HT1080 (cell line): ENCODE measurements around the gene NPVF. TPM values are rescaled to one million over a fixed set of nuclear protein-coding genes. Genes with fewer than 3 reads are reported as not detected.

Experiments
- DNase-seq: peaks from one replicate; pipeline ENCODE4 v3.0.0-alpha.2; 2015; ENCODE audit warnings: low read depth
- polyA plus RNA-seq, 2 experiments: library from polyadenylated mRNA; depleted of rRNA; stranded (reverse); fragments of >200 nt; gene quantifications; 2 replicates each; pipeline ENCODE4 v1.2.3, GENCODE V29; 2015
- total RNA-seq: library from RNA; depleted of rRNA; stranded (reverse); fragments of >200 nt; shearing (Covaris generic); gene quantifications from 2 replicates; pipeline ENCODE4 v1.2.3, GENCODE V29; 2014; rRNA removed

Gene NPVF, protein sequence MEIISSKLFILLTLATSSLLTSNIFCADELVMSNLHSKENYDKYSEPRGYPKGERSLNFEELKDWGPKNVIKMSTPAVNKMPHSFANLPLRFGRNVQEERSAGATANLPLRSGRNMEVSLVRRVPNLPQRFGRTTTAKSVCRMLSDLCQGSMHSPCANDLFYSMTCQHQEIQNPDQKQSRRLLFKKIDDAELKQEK
- total RNA-seq, result not detected in 2 replicates
- polyA plus RNA-seq (2015; cell fraction: cytosol; rRNA removed), result not detected in 2 replicates
- polyA plus RNA-seq (2015; cell fraction: nucleus; rRNA removed), result not detected in 2 replicates

DNA sequence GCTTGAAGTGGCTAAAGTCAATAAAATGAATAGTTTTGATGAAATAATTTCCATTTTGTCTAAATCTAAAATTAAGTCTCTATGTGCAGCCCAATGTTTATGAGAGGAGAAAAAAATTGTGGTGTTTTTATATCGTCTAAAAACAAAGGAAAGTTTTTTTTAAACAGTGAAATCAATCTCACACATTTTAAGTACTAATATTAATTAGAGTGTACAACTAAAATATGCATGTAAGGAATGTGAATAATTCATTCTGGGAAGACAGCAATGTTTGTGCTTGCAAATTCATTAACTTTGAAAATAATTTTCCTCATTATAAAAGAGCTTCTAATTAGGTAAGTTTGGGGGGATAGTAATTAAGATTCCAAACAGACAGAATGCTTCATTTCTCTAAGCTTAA lies at the start of gene NPVF:
TSS of gene NPVF (minus strand) at position 101 of the 400 bp plus-strand sequence. CDS start at position 54, 47 bp downstream.
- no peak for DNase-seq

DNA sequence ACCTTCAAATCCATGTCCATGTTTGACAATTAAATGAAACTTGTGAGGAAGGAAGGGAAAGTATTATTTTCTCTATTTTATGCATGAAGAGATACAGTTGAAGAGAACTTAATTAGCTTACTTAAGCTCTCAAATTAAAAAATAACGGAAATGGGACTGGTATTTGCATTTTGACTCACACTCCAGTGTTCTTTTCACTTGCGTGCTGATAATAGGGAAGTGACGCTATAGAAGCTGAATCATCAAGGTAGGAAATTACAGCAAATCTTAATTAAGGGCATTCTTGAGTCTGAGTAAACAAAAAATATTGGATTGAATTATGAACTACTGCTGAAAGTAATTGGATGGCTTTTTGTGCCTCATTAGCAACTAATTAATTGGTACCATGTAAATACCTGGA lies 44.0 kb upstream of the NPVF start:
- DNase-seq, result no peak

DNA sequence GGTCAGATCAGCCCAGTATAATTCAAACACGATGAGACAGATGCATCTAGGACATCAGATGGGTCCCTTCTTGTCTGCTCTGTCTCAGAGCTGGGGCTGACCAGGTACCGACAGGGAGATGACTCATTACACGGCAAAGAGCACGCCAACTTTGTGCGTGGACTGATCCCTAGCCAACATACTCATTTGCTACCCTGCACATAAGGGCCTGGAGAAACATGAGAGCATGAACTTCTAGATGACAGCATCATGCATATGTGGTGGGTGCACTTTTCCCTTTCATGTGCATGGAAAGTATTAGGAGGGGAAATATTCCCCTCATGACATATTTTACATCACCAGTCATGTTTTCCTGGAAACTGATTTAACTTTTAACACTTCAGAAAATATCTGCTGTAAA lies 35.1 kb upstream of the NPVF start:
- DNase-seq, result peak; percentile 4

DNA sequence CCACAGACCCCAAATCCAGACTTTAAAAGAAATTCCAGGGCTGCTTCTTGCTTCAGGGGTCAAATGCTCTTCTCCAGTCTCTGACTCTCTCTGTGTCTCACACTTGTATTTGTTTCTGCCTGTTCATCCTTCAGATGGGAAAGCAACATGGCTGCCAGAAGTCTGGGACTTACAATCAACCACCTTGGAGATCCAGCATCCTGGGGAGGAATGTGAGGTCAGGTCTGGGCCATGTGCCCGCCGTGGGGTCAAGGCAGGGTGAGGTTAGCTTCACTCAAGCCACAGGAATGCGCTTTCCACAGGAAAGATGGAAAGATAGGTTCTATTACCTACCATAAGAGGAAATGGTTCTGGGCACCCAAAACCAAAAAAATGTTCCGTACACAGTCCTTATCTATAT lies 34.3 kb upstream of the NPVF start:
- peak; percentile 52 for DNase-seq

DNA sequence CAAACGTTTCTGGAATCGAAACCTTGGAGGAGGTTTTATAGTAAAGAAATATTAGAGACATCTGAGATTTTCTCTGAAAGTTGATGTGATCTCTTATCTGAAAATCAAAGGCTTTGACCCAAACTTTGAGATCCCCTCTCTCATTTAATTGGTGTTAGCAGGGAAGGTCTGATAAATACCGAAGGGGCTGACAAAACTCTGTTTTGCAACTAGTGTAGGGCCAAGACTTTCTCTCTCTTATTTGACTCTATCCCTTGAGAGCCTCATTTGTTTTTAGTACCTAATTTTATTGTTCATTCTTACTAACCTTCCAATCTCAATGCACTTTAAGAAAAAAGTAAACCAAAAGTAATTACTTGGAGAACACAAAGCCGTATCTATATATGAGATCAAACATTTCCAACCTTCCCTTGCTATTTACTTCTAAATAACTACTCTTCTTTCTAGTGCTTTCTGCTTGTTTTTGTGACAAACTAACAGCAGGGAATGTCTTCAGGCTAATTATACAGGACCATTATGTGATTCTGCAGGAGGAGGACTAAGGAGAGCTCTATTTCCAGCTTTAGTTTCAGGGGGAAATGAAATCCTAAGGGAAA lies 33.4 kb upstream of the NPVF start:
- no peak for DNase-seq

DNA sequence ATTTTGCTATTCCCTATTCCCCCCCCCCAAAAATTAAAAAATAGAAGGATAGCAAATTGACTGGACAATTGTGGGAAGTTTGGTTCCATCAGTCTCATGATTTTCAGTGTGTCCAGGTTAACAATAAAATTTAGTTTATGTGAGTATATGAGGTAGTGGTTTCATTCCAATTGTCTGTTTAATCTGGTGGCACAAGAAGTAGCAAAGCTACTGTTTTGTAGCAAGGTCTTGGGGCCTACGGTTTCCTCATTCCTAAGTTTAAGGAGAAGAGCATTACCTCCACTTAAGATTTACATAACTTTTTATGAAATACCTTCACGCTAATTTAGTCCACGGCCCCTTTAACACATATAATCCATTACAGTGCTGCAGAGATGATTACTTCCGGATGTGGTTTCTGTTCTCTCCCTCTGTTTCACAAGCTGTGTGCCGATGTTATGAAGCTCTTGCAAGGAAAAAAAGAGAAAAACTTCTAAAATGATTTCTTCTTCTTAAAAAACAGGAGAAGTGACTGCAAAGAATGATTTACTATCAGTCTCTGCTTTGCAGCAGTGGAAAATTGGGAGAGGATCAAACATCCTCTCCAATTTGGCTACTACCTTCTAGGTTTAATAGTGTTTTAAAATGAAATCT lies 32.7 kb upstream of the NPVF start:
- DNase-seq, result peak; percentile 21

DNA sequence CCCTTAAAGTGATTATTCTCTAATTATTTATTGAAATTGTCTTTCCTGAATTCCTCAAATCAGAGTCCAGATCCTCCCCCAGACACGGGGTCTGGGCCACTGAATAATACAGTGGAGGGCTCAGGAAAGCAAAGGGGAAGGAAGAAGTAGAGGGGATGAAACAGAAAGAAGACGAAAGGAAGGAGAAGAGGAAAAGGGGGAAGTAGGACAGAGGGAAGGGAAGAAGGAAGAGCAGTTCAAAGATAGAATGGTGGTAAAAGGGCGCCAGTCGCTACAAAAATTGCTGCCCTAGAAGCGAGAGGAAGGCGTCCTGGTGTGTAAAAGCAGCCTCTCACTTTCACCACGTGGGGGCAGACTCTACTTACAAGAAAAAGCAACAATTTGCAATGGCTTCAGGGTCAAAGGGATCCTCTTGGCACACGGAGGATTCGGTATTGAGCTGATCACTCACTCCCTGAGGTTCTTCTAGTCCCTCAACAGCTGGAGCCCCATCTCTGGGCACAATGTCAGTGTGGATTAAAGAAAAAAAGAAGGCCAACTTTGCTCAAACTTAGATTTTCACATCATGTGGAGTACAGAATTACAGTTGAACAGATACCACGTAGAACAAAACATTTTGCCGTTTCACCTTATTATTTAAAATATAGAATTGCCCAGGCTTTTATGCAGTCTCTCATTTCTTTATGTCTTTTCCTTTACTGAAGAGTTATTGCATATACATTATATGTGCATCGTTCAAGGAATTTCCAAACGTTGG lies 31.4 kb upstream of the NPVF start:
- DNase-seq, result peak; percentile 63

DNA sequence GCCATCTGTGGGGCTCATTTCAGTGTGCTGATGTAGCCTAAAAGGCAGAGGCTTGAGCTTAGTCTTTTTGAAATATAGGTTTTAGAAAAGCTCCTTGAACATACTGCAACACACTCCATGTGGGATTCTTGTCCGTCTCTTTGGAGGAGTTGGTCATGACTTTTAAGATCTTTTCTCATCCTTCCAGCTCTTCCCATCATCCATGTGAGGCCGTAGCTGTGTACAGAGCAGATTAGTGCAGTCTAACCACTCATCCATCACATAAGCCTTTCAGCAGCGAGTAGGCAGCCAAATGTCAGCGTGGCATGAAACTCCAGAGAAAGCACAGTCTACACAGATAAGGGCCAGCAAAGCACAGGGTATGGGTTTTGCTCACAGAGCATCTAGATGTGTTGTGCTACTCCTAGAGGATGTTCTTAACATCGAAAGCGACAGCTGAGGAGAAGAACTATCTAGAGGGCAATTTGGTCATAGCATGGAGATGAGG lies 28.1 kb upstream of the NPVF start:
- DNase-seq, result no peak

DNA sequence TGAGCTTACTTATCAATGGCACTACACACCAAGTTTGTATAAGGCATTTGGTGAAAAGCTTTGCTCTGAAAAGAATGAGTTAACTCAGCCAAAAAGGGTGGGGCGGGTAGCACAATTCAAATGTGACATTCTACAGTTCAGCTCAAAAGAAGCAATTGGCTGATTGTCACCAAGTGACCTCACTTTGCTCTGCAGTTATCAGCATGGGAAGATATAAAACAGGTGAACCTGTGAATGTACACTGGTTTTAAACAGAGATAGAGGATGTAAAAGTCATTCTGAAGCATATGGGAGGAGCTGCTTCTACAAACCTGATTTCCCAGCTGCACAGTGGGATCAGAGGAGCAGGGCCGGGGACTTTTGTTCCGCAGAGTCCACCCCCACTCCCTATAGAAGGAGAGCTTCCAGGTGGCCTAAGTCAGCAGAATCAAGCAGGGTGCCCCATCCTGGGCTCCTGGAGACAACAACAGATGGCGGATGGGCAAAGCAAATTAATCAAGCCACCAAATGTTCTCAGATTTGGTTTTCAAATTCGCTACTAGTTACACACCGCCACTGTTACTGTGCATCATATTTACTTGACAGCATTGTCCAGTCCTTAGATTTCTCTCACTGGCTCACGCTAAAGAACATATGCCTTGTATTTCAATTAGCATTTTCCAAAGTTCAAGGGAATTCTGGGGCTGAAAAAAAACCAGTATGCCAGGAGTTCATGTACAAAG lies 27.5 kb upstream of the NPVF start:
- no peak for DNase-seq

DNA sequence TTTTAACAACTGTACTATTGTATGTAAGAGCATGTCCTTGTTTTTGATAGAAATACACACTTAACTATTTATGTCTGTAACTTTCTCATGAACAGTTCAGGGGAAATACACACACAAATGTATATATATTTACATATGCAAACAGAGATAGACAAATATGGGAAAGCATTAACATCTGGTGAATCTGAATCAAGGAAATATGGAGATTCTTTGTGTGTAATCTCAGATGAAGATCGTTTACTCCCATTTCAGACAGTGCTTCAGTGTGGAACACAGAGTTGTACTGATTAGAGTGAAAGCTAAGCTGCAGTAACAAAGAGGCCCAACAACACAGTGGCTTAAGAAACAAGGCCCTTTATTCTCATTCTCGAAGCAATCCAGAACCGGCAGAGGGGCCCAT lies 26.3 kb upstream of the NPVF start:
- DNase-seq, result no peak

DNA sequence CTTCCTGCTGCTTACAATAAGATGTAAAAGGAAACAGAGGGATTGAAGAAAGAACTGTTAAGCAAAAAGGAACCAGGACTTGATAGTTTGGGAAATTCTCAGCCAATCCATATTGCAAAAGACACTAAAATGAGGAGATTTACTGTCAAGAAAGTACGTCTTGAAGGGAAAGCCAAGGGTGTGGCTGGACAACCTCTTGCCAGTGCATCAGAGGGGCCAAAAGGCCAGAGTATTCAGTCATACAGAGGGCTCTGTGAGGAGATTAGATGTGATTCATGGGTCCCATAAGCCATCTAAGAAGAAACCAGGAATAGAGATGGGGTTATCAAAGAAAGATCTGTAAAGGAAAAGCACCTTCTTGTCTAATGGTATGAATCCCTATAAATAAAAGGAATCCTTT lies 25.4 kb upstream of the NPVF start:
- no peak for DNase-seq

DNA sequence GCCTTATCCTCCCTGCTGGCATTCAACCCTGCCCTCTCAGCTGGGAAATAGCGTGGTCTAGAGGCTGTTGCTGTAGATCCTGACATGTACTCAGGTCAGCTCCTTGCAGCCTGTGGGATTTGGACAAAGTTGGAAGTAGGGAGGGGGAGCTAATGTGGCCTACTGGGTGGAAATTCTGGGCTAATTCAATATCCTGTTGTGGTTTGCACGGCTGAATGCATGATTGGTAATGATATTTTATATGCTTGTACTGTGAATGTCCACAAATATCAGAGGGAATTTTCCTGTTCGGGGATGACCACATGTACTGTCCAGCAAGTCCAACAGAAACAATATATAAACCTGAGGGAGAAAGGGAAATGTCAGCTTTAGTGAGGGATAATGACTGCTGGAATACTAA lies 22.1 kb upstream of the NPVF start:
- no peak for DNase-seq

DNA sequence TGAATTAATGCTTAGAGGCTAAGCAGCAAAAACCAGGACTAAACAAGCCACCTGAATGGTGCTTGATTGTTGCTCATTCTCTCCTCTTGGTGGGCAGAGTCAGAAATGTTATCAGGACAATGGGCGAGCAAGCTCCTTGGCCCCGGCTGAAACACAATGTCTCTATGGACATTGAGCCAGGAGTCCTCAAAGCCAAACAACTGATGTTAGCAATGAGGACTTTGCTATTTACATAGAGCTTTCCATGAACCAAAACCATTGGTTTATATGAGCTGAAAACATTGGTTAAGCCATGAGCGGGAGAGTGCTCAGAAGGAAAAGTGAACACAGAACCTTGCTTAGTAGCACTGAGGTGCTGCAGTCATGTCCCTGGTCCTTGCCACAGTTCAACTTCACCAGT lies 21.5 kb upstream of the NPVF start:
- no peak for DNase-seq

DNA sequence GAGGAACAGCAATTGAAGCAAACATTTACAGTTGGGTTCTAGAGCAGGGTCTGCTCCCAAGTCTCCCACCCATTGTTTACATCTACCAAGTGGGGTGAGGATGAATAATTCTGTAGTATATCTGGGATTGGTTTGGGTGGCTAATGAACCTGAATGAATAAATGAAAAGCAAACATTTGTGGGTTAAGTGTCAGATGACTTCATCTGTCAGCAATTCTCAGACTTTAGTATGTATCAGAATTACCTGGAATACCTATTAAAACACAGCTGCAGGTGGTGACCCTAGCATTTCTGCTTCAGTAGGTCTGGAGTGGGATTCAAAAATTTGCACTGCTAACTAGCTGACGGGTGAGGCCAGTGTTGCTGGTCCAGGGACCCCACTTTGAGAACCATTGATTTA lies 18.0 kb upstream of the NPVF start:
- DNase-seq, result no peak

DNA sequence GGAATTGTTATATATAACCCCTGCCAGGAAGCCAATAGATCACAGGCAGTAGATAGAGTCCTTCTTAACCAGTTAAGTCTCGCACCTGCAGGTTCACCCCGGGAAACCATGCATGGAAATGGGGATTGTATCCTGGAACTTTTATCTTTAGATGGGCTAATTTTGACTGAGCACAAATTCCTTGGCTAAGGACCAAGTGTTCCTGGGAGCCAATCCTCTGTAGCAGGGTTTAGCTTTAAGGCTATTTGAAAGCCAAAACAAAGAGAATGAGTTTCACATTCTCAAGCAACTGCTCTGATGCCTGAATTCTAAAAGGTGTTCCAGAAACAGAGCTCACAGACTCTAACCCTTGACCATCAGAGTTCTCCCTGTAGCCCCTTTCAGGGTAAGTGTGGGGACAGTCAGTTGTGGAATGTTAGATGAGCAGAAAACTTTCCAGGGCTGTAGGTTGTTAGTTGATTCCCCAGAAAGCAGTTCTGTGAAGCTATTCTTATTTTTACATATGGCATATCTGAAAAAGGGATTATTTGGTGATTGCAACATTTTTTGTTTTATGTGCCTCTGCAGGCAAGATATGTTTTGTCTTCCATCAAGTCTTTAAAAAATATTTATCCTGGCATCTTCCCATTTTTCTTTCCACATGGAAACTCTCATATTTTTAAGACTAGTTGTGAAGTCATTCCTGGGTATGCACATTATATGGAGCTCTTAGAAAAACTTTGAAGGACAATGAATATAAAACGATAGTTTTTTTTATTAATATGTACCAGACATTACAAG lies 16.2 kb upstream of the NPVF start:
- DNase-seq, result no peak

DNA sequence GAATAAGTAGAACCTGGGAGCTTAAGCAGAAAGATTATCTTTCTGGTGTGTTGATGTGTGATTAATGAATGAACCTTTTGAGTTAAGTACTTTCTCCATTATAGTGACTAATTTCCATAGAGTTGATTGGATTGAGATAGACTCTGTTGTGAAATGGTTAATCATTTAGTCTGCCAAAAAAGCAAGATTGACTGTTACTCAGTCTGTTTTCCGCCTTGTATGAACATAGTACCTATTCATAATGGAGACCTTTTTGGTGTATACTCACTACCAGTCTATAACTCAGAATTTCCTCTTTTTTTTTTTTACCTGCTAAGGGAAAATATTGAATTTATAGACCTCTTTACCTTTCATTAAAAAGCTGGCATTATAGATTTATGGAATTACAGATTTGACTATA lies 14.4 kb upstream of the NPVF start:
- DNase-seq, result no peak

DNA sequence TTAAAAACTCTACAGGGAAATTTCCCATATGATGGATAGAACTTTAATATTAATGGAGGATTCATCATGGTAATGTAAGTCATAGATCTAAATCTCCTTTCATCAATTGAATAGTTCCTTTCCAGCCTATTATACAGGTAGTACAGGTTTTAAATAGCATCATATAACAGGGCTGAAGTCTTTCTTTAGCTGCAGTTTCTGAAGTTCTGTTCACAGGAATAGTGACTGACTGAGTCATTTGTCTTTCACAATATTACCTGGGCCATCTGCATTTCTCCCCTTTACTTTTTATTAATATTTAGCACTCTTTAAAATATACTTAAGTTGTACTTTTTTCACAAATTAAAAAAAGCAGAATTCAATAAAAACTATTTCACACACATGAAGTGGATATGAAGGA lies 12.6 kb upstream of the NPVF start:
- DNase-seq, result no peak

DNA sequence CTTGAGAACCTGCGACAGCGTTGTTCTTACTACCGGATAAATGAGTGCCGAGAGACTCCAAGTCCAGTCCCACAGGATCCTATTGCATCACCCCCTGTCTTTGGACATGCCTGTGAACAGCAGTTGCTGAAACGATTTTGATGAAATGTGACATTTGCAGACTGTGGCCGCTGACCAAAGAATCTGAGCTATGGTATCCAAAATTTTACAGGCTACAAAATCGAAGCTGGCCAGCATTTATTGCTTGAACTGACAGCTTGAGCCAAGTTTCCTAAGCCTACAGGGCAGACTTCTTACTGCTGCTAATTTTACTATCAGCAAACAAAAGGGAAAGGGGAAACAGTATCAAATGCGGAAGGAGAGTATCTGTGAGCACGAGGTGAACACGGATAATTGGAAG lies 12.1 kb upstream of the NPVF start:
- DNase-seq, result no peak

DNA sequence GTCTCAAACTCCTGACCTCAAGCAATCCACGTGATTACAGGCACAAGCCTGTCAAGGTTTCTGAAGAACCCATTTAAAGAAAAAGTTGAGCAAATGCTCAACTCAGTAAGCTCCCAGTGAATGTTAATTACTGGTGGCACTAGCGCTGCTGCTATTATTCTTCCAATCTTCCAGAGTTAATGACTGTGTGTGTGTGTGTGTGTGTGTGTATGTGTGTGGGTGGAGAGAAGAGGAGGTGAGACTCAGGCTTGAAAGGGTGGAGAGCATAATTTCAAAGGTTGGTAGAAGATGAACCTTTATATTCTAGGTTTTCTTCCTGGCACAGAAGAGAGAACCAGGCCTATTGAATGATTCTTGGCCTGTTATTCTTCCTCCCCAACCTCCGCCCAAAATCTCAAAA lies 11.6 kb upstream of the NPVF start:
- no peak for DNase-seq

DNA sequence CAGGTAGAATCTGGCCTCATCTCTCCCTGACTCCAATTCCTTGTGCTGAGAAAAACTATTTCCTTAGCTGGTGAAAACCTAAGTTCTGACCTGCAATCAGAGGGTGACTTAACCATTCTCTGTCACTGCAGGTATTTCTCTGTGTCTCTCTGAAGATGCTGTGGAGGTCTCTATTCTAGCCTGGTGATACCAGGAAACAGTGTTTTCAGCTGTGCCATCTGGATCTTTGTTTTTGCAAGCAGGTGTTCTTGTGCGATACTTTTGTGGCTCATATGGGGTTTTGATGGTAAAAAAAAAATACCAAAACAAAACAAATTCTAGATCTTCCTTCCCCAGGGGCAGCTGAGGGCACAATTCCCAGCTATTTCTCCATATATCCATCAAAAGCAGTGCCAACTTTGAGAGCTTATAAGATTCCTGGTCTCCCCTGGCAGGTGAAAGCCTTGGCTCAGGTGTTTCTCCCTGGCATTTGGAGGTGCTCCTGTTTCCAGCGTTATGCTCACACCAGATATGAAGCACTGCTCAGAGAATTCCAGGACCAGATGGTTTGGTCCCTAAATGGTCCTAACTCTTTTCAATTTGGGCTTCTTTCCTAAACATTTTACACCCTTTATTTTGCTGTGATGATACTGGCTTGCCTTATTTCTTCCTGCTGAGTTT lies 9.9 kb upstream of the NPVF start:
- no peak for DNase-seq
